Body of pancreas (tissue), 4 donors: ENCODE data around the gene WNT3A.

Source experiments
- POLR2A ChIP-seq, 3 donors: fragments of 450-650 bp; IDR thresholded peaks; one replicate each; pipeline ENCODE4 v1.6.1; 2016; ENCODE audit warnings: antibody characterized with exemption in 3 of 3, mild to moderate bottlenecking in 2 of 3
- TF ChIP-seq, protein P1 (sequence below), 7 experiments: fragments of 450-650 bp in 4 of 7; fragments of 200-600 bp in 3 of 7; sonication (generic) in 3 of 7; IDR thresholded peaks; one replicate each; pipeline ENCODE4 v1.5.1; 2016 to 2019; ENCODE audit warnings: antibody characterized with exemption in 7 of 7

DNA sequence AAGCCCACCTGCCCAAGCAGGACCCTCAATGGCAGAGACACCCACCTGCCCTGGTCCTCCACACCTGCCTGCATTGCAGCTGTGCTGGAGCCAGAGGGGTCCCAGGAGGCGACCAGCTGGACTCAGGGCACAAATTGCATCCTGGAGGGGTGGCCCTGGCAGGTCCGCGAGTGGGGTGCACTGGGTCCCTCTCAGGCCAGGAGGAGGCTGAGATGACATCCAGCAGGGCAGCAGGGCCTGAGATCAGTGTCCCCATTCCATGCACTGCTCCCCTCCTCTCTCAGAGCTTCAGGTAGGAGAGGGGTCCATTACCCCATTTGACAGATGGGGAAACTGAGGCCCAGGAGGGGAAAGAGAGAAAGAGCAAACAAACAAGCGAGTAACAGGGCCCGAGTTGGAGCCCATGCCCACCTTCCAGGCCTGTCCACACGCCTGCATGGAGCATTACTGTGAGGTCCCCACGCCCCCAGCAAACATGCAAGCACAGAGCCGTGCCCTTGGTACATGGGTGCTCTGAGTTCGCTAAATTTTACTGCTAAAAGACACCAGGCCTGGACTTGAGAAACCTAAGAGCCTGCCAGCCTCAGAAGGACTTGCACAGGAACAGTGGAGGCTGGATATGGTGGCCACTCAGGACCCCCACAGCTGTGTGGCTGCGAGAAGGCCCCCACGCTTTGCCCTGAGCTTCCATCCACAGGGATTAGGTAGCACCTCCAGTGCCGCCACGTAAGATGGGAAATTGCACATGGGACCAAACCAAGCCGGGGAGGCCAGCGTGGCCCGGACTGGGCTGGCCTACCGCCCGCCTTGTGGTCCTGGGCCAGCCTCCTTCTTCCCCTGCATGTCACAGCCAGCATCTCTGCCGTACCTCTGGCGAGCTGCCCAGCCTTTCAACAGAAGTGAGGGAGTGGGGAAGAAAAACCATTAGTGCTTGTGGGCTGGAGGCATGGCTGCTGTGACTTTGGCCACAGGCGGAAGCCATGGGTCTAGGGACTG lies 7.4 kb downstream of the WNT3A start:
- TF ChIP-seq, protein P1, sequence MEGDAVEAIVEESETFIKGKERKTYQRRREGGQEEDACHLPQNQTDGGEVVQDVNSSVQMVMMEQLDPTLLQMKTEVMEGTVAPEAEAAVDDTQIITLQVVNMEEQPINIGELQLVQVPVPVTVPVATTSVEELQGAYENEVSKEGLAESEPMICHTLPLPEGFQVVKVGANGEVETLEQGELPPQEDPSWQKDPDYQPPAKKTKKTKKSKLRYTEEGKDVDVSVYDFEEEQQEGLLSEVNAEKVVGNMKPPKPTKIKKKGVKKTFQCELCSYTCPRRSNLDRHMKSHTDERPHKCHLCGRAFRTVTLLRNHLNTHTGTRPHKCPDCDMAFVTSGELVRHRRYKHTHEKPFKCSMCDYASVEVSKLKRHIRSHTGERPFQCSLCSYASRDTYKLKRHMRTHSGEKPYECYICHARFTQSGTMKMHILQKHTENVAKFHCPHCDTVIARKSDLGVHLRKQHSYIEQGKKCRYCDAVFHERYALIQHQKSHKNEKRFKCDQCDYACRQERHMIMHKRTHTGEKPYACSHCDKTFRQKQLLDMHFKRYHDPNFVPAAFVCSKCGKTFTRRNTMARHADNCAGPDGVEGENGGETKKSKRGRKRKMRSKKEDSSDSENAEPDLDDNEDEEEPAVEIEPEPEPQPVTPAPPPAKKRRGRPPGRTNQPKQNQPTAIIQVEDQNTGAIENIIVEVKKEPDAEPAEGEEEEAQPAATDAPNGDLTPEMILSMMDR (IDR thresholded peaks at IDR 0.05), result no peak
- no peak for TF ChIP-seq POLR2A (IDR thresholded peaks at IDR 0.05)
